ENCODE results near the gene KIAA0586.

DNA sequence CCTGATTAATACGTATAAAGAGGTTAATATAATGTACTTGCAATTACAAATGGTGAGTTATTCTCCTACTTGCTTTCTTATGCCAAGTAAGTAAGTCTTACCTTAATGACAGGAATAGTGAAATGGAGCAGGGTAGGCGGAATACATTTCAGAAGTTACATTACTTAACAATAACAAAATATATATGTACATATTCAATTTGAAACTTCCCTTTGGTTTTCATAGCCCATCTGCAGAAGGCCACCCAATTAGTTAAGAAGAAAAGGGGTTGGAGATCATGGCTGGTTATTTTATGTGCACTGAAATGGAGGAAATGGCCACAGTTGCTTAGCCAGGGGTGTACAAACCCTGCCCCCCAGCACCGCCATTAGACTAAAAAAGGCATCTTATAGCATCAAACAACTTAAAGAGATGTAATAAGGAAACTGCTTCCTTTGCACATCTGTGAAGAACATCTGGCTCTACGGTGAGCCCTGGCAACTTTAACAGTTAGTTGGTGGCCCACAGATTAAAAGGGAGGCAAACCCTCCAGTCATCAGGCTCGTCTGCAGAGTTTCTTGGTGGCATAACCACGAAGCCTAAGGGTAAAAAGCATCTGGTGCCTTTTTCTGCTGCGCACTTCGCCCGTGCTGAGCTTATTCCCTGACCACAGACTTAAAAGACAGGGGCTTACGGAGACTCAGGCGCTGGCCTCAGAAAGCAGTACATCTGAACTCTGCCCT, 171.4 kb downstream of the KIAA0586 start:
- TF ChIP-seq SNAI2 (CRISPR knock-in tag; IDR thresholded peaks at IDR 0.05) = no peak
- TF ChIP-seq CSDC2 (CRISPR knock-in tag; IDR thresholded peaks at IDR 0.05) = no peak
- TF ChIP-seq, protein P1, sequence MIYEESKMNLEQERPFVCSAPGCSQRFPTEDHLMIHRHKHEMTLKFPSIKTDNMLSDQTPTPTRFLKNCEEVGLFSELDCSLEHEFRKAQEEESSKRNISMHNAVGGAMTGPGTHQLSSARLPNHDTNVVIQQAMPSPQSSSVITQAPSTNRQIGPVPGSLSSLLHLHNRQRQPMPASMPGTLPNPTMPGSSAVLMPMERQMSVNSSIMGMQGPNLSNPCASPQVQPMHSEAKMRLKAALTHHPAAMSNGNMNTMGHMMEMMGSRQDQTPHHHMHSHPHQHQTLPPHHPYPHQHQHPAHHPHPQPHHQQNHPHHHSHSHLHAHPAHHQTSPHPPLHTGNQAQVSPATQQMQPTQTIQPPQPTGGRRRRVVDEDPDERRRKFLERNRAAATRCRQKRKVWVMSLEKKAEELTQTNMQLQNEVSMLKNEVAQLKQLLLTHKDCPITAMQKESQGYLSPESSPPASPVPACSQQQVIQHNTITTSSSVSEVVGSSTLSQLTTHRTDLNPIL (CRISPR knock-in tag; IDR thresholded peaks at IDR 0.05; ENCODE audit: low read depth) = no peak
- no peak for TF ChIP-seq OSR1 (CRISPR knock-in tag; IDR thresholded peaks at IDR 0.05)
- no peak for TF ChIP-seq GLIS3 (CRISPR knock-in tag; IDR thresholded peaks at IDR 0.05)
- TF ChIP-seq, protein P2, sequence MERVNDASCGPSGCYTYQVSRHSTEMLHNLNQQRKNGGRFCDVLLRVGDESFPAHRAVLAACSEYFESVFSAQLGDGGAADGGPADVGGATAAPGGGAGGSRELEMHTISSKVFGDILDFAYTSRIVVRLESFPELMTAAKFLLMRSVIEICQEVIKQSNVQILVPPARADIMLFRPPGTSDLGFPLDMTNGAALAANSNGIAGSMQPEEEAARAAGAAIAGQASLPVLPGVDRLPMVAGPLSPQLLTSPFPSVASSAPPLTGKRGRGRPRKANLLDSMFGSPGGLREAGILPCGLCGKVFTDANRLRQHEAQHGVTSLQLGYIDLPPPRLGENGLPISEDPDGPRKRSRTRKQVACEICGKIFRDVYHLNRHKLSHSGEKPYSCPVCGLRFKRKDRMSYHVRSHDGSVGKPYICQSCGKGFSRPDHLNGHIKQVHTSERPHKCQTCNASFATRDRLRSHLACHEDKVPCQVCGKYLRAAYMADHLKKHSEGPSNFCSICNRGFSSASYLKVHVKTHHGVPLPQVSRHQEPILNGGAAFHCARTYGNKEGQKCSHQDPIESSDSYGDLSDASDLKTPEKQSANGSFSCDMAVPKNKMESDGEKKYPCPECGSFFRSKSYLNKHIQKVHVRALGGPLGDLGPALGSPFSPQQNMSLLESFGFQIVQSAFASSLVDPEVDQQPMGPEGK (CRISPR knock-in tag; IDR thresholded peaks at IDR 0.05; ENCODE audit: borderline replicate concordance) = no peak
- no peak for TF ChIP-seq TCF4 (CRISPR knock-in tag; IDR thresholded peaks at IDR 0.05; ENCODE audit: borderline replicate concordance)
- TF ChIP-seq ZFP30 (CRISPR knock-in tag; IDR thresholded peaks at IDR 0.05) = no peak
- TF ChIP-seq ZFP3 (CRISPR knock-in tag; IDR thresholded peaks at IDR 0.05) = no peak
- no peak for TF ChIP-seq ARNTL (CRISPR knock-in tag; IDR thresholded peaks at IDR 0.05; ENCODE audit: borderline replicate concordance, low read depth)
- no peak for TF ChIP-seq ZNF565 (CRISPR knock-in tag; conservative IDR thresholded peaks at IDR 0.05; ENCODE audit: low read depth)
- TF ChIP-seq, protein P3, sequence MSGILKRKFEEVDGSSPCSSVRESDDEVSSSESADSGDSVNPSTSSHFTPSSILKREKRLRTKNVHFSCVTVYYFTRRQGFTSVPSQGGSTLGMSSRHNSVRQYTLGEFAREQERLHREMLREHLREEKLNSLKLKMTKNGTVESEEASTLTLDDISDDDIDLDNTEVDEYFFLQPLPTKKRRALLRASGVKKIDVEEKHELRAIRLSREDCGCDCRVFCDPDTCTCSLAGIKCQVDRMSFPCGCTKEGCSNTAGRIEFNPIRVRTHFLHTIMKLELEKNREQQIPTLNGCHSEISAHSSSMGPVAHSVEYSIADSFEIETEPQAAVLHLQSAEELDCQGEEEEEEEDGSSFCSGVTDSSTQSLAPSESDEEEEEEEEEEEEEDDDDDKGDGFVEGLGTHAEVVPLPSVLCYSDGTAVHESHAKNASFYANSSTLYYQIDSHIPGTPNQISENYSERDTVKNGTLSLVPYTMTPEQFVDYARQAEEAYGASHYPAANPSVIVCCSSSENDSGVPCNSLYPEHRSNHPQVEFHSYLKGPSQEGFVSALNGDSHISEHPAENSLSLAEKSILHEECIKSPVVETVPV (CRISPR knock-in tag; IDR thresholded peaks at IDR 0.05) = no peak
- TF ChIP-seq ISL1 (CRISPR knock-in tag; IDR thresholded peaks at IDR 0.05) = no peak

All from SK-N-SH treated with all-trans-retinoic acid at 6 μM for 48 hours (cell line).